Osteoblast (primary cell): ENCODE measurements around the gene COL13A1. TPM values are rescaled to one million over a fixed set of nuclear protein-coding genes. Genes with fewer than 3 reads are reported as not detected.
A peak's percentile ranks its signal among the peaks of the same experiment; 100 is the strongest.

ENCODE experiments used
- DNase-seq: peaks from one replicate; pipeline ENCODE4 v3.0.0; 2011; ENCODE audit warnings: low spot score, mixed read lengths; ENCODE audit not compliant: insufficient read length; ENCODE audit errors: missing footprints
- H2AFZ ChIP-seq: 2 replicates; pipeline ENCODE4 v1.6.0; 2011; ENCODE audit warnings: mild to moderate bottlenecking, low read length
- H3K27ac ChIP-seq: 2 replicates; pipeline ENCODE4 v1.5.1; 2011; ENCODE audit warnings: mild to moderate bottlenecking, low read depth, low read length, moderate library complexity
- H3K27me3 ChIP-seq: 2 replicates; pipeline ENCODE4 v1.6.0; 2012; ENCODE audit warnings: mild to moderate bottlenecking, control low read depth, inconsistent platforms, low read length, moderate library complexity; ENCODE audit not compliant: insufficient read depth
- H3K36me3 ChIP-seq: 2 replicates; pipeline ENCODE4 v1.5.1; 2011; ENCODE audit warnings: mild to moderate bottlenecking, low read length, control low read depth, moderate library complexity; ENCODE audit not compliant: insufficient read depth
- H3K4me1 ChIP-seq: 2 replicates; pipeline ENCODE4 v1.5.1; 2011; ENCODE audit warnings: mild to moderate bottlenecking, low read length, control low read depth, moderate library complexity; ENCODE audit not compliant: insufficient read depth
- H3K4me2 ChIP-seq: 2 replicates; pipeline ENCODE4 v1.6.0; 2011; ENCODE audit warnings: mild to moderate bottlenecking, low read length; ENCODE audit not compliant: insufficient read depth
- H3K4me3 ChIP-seq: fragments of 200-600 bp; sonication (generic); 3 replicates; pipeline ENCODE4 v1.5.1; 2012; ENCODE audit warnings: mild to moderate bottlenecking, low read length, inconsistent platforms; ENCODE audit not compliant: insufficient read depth
- H3K79me2 ChIP-seq: 2 replicates; pipeline ENCODE4 v1.6.0; 2012; ENCODE audit warnings: mild to moderate bottlenecking, low read length, control low read depth, inconsistent platforms; ENCODE audit not compliant: insufficient read depth
- H3K9me3 ChIP-seq: 2 replicates; pipeline ENCODE4 v1.5.1; 2011; ENCODE audit warnings: low read depth, low read length, control low read depth
- H4K20me1 ChIP-seq: 2 replicates; pipeline ENCODE4 v1.6.0; 2012; ENCODE audit warnings: mild to moderate bottlenecking, low read length, control low read depth; ENCODE audit not compliant: insufficient read depth
- total RNA-seq: library from RNA; depleted of rRNA; stranded (reverse); fragments of >200 nt; gene quantifications from 2 replicates; pipeline ENCODE4 v1.2.3, GENCODE V29; 2012
- TF ChIP-seq, protein P1 (sequence below): IDR thresholded peaks from 2 replicates; pipeline ENCODE4 v1.5.1; 2011; ENCODE audit warnings: mild to moderate bottlenecking, low read depth, low read length, moderate library complexity; ENCODE audit errors: extremely low read depth

The COL13A1 gene
- total RNA-seq, 1 donor, result 1.1 TPM

DNA sequence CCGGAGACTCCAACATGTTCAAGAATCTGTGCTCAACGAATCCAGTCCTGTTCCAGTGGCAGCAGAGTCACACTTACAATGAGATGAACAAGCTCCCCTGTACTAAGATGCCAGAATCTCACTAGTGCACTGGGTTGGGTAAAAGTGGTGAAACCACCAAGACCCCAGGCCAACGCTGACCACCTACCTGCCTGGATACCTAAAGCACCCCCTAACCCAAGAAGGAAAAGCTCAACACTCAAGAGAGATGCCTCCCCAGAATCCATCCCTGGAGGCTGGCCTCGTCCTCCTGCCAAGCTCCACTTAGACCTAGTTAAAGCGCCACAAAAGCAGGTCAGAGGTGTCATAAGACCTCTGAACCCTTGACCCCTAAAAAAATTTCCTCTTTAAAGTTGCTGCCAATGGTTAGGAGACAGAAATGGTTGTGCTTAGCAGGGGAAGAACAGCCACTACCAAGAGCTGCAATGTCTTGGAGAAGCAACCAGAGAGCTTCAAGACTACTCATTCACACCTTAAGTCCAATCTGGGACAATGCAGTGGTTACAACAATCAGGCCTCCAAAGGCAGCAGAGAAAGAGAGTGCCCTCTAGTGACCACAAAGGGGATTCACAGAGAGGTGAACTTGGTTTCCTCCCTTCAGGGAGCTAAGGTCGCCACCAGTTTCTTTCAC is 156.3 kb downstream of the COL13A1 start:
- H3K27ac ChIP-seq, result no peak overlapping the region
- H3K4me1 ChIP-seq, result no peaks in the 10 kb centered on the region
- TF ChIP-seq, protein P1, sequence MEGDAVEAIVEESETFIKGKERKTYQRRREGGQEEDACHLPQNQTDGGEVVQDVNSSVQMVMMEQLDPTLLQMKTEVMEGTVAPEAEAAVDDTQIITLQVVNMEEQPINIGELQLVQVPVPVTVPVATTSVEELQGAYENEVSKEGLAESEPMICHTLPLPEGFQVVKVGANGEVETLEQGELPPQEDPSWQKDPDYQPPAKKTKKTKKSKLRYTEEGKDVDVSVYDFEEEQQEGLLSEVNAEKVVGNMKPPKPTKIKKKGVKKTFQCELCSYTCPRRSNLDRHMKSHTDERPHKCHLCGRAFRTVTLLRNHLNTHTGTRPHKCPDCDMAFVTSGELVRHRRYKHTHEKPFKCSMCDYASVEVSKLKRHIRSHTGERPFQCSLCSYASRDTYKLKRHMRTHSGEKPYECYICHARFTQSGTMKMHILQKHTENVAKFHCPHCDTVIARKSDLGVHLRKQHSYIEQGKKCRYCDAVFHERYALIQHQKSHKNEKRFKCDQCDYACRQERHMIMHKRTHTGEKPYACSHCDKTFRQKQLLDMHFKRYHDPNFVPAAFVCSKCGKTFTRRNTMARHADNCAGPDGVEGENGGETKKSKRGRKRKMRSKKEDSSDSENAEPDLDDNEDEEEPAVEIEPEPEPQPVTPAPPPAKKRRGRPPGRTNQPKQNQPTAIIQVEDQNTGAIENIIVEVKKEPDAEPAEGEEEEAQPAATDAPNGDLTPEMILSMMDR, result peak; percentile 92
- no peaks in the 10 kb centered on the region for H3K9me3 ChIP-seq
- no peaks in the 10 kb centered on the region for H3K79me2 ChIP-seq
- no peaks in the 10 kb centered on the region for H3K27me3 ChIP-seq
- H3K4me2 ChIP-seq, result no peak overlapping the region
- no peaks in the 10 kb centered on the region for H4K20me1 ChIP-seq
- DNase-seq, result peak; percentile 93
- no peaks in the 10 kb centered on the region for H3K36me3 ChIP-seq
- no peak overlapping the region for H3K4me3 ChIP-seq
- no peak overlapping the region for H2AFZ ChIP-seq

GRCh38 chr10:69958556-69958902 is 156.8 kb downstream of the COL13A1 start:
- no peaks in the 10 kb centered on the region for H4K20me1 ChIP-seq
- TF ChIP-seq, protein P1, result no peak
- H2AFZ ChIP-seq, result no peak overlapping the region
- H3K27me3 ChIP-seq, result no peaks in the 10 kb centered on the region
- no peaks in the 10 kb centered on the region for H3K36me3 ChIP-seq
- H3K79me2 ChIP-seq, result no peaks in the 10 kb centered on the region
- DNase-seq, result no peak
- H3K4me3 ChIP-seq, result no peak overlapping the region
- H3K27ac ChIP-seq, result no peak overlapping the region
- no peaks in the 10 kb centered on the region for H3K9me3 ChIP-seq
- H3K4me1 ChIP-seq, result no peaks in the 10 kb centered on the region
- H3K4me2 ChIP-seq, result no peak overlapping the region

- Histone ChIP-seq H3K79me2 (no peaks in the 10 kb centered on the region), H3K4me2 (no peak overlapping the region), H4K20me1 (no peaks in the 10 kb centered on the region), H3K4me1 (no peaks in the 10 kb centered on the region), H2AFZ (no peak overlapping the region), H3K27me3 (peaks cover under 1% of the 10 kb centered on the region), H3K27ac (no peak overlapping the region), H3K36me3 (no peaks in the 10 kb centered on the region), H3K4me3 (no peak overlapping the region), H3K9me3 (no peaks in the 10 kb centered on the region)
- TF ChIP-seq, protein P1, result no peak
- DNase-seq, result no peak
Measured at GRCh38 chr10:69959911-69960310, 158.2 kb downstream of the COL13A1 start.

DNA sequence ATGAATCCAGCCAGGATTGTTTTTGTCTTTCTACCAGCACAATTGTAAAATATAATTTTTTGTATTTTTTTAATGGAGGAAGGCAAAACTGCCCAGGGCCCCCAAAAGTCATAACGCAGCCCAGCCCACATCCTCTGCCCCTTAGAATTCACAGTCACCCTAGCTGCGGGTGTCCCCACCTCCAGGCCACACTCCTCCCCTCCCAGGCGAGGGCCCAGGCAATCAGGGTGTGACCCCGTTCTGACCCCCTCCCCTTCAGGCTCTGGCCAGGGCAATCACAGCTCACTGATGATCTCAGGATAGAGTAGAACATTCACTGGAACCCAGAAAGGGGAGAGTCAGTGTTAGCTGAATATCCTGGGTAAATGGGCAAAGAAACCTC is 158.9 kb downstream of the COL13A1 start:
- Histone ChIP-seq H3K27me3 (peaks cover 3% of the 10 kb centered on the region), H3K79me2 (no peaks in the 10 kb centered on the region), H3K4me1 (peaks cover 3% of the 10 kb centered on the region), H3K4me2 (no peak overlapping the region), H3K27ac (no peak overlapping the region), H3K9me3 (no peaks in the 10 kb centered on the region), H3K36me3 (no peaks in the 10 kb centered on the region), H4K20me1 (no peaks in the 10 kb centered on the region), H2AFZ (no peak overlapping the region), H3K4me3 (no peak overlapping the region)
- no peak for DNase-seq
- TF ChIP-seq, protein P1, result no peak
